Renal cortical epithelial cell (primary cell): ENCODE data around the gene ASB7. TPM values are rescaled to one million over a fixed set of nuclear protein-coding genes. Genes with fewer than 3 reads are reported as not detected.
A peak's percentile ranks its signal among the peaks of the same experiment; 100 is the strongest.

Experiments used
- DNase-seq: peaks from one replicate; pipeline ENCODE4 v3.0.0-alpha.2; 2011; ENCODE audit warnings: low read depth
- total RNA-seq: library from RNA; depleted of rRNA; stranded (reverse); fragments of >200 nt; gene quantifications from 2 replicates; pipeline ENCODE4 v1.2.3, GENCODE V29; 2014

ASB7 gene
- total RNA-seq, 1 donor from 2014 or later = 30.0 TPM

DNA sequence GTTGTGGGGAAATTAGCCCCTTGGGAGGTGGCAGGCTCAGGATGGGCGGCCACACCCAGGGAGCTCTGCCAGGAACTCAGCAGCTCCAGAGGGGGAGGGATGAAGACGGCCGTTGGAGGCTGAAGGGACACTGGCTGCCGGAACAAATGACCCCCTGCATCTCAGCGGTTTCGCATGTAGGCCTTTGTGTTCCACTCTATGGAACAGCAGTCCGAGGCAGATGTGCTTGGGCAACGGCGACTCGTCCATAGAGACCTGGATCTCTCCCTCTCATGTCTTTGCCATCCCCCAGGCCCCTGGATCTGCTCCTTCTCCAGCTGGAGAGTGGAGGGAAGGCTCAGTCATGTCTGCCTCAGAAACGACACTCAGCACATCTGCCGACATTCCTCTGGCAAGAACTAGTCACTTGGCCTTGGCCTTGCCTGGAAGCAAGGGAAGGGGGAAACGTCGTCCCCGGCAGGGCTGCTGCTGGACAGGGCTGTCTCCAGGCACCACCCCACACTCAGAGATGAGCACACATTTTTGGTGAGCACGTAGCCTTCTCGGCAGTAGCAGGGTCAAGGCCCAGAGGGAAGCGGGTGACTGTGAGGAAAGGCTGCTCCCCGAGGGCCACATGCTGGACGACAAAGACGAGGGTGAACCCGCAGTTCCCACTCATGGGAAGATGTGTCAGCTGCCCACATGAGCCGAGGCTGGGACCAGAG is 83.8 kb downstream of the ASB7 start:
- no peak for DNase-seq

DNA sequence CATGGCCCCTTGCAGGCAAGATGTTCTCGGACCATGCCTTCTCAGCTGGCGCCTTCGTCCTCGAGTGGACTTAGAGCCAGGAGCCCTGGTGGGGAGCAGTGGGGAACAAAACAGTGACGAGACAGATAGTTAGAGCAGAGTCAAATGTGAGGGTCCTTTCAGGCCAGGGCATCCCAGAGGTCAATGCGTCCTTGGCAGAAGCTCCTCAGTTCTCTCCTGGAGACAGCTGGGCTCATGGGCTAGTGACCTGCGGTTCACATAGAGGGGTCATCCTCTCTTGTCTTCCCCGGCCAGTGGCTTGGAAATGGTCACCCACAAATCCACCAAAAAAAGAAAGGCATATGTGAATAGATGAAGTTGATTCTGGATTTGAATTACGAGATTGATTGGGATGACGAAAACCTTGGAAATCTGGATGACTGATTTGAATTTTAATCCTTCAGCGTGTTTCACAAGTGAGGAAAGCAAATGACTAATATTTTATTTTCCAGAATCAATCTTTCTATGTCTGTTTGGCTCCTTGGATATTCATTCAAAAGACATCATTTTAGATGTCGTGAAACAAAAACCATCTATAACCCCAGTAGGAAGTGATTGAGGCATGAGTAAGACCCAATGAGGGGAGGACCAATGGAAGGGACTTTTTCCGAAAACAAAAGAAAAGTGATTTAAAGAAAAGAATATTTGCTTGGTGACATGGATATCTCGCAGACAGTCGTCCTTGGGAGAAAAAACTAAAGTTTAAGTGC is 84.5 kb downstream of the ASB7 start:
- DNase-seq = no peak

DNA sequence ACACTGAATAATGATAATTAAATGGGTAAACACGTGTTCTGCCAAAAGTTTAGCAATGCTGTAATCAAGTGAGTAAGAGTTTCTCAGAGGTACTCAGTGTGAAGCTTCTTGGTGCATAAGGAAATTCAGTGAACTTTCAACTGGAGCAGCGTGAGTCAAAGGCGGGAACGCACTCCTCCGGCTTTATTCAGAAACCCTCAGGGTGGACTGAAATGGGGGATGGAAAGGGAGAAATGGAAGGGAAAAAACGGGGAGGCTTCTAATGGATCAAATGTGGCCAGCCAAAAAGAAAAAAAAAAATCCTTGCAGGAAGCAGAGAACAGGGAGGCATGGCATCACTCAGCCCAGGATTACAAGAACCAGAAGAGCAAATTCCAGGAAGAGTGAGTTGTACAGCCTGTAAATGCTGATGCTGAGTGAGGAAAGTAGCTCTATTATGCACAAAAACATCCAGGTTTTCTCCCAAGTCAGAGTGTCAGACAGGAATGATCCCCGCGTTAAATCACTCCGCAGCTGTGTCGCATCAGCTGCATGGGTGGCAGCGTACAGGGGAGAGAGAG is 85.3 kb downstream of the ASB7 start:
- DNase-seq = peak; percentile 67

DNA sequence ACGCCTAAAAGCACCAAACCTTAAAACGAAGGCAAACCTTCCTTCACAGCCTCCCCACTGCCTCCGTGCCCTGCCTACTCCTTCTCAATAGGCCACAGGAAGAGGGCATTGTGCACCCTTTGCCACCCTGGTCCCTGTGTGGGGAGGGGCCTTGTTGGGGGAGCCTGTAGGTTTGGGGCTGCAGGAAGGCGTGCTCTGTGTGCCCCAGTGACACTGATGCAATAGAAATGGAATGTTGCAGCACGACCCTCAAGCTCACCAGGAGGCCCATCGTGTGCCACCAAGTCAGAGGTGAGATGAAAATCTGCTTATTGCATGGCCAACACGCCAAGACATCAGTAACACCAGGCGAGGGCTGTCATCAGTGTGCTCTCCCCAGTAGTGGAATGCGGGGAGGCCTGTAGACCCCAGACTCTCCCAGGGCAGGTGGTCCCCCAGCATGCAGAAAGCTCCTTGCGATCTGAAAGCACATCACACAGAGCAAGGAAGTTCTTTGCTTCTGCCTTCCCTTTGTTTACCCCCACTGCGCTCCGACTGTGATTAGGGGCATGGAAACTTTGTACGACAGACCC is 86.2 kb downstream of the ASB7 start:
- DNase-seq = no peak

DNA sequence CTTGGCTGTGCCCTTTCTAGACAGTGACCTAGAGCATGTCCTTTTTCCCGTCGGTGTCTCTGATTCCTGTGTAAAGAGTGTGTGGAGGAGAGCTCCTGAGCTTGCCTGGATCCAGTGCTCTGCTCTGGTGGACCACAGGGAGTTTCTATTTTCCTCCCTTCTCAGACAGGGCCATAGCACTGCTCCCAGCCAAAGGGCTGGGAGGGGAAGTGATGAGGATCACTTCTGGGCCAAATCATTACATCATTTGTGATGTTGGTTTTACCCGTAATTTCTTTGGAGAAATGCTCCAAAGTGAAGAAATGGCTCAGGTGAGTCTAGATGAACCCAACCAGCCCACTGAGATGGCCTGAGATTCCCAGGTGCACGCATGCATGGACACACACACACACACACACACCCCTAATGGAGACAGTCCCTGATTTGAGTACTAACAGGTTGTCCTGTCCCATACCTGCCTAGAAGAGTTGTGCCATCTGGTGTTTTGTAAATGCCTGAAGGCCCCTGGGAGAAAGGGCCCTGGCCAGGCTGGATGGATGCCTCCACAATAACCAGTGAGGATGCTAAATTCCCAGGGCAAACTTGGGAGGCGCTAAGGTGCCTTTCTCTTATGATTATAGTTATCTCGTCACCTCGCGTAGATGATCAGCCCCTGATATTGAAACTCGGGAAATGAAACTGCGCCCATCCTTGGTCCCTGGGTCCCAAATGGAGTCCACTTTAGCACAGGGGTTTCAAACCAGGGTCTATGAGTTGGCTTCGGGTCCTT is 86.9 kb downstream of the ASB7 start:
- DNase-seq = no peak

DNA sequence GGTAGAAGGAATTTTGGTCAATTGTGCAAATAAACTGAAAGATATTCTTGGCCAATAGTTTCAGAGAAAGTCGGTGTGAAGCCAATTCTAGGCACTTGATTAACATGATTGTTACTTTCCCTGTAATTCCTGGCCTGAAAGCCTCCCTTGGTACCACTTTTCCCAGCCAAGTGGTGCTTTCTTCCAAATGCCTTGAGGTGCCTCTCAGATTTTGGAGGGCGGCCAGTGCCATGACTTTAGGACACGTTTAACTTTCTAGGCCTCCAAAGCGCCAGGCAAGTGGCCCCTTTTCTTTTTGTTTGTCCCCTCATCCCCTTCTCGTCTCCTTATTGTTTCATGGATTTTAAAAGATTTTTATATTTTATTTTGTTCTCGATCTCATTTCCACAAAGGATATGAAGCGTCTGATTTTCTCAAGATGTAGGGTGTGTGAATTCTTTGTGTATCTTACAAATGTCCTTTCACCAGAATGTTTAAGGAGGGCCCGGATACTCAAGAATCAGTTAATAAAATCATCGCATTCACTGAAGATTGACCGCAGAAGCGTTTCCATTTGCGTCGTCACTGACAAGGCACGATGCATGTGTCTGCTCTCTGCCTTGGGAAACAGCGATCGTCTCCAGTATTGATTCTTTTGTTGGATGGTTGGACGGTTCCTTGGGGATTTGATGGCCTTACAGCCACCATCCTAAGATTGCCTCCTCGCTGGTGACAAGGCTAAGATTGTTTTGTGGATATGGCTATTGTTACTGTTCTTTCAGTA is 87.8 kb downstream of the ASB7 start:
- no peak for DNase-seq

DNA sequence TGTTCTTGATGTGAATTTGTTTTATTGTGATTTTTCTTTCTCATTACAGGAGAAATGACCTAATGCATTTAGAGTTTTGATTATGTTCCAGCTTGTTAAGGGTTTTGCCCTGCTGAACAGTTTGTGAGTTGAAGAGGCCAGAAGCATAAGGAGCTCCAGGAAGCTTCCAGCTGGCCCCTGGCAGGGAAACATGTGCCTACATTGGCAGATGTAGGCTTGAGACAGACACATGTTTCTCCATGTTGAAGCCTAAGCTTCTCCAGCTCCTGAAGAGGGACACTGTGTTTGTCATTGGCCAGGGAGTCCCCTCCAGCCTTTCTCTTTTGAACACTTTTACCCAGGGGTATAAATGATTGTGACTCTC is 88.4 kb downstream of the ASB7 start:
- DNase-seq = no peak

DNA sequence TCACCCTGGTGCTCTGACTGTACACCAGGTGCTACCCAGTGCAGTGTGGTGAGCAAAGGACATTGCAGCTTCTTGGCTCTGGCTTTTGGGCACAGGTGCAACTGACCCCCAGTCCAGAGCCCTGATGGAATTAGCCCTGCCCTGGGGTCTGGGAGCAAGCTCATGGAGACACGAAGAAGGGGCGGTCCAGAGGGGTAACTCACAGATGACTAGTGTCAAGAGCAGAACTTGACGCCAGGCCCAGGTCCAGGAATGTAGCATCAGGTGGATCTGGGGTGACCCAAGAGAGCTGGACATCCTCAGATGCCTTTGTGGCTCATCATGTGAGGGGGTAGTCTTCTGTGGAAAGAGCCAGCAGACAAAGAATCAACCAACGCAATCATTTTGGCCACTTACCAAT is 88.9 kb downstream of the ASB7 start:
- DNase-seq = no peak

DNA sequence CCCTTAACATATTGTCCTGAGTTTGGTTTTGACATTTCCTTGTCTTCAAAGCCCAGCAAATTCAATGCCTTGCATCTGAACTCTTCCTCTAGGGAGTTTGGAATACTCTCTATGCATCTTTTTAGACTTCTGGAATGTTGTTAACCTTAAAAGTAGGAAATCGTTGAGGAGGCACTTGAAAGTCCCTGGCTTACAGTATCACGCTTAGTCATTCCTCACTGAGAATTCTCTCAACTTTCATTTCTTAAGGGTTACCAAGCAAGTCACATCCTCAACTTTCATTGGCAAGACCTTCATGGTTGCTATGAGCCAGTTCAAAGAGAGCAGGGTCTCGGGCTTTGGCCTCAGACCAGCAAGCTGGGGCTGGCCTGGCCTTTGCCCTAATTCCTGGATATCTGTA is 89.9 kb downstream of the ASB7 start:
- no peak for DNase-seq

DNA sequence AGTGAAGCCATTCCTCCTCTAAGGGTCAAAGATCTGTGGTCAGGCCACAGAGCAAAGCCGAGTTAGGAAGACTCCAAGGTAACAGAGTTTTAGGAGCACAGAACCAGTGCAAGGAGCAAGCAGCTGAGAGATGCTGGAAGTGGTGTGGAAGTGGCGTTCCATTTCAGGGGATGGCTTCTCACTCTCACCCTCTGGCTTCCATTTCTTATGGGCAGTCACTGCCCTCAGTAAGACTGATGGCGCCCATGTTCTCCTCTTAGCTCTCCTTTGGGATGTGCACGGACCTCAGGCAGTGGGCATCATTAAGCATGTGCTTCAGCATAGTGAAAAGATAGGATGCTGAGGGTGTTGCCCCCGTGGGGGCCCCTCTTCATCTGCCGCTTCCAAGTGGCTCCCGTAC is 90.3 kb downstream of the ASB7 start:
- no peak for DNase-seq

DNA sequence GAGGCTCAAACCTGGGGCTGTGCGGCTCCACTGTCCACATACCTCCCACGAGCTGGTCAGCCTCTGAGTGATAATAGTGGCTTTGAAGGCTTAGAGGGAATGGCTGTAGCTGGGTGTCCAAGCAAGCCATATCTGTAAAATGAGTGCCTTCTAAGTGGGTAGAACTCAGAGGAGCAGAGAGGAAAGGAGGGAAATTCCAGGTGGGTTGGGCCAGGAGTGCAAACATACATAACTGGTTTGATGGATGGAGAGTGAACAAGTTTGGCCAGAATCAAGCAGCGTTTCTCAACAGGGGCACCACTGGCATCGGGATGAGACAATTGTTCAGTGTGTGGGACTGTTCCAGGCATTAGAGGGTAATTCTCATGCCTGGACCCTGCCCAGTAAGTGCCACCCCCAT is 91.1 kb downstream of the ASB7 start:
- no peak for DNase-seq

DNA sequence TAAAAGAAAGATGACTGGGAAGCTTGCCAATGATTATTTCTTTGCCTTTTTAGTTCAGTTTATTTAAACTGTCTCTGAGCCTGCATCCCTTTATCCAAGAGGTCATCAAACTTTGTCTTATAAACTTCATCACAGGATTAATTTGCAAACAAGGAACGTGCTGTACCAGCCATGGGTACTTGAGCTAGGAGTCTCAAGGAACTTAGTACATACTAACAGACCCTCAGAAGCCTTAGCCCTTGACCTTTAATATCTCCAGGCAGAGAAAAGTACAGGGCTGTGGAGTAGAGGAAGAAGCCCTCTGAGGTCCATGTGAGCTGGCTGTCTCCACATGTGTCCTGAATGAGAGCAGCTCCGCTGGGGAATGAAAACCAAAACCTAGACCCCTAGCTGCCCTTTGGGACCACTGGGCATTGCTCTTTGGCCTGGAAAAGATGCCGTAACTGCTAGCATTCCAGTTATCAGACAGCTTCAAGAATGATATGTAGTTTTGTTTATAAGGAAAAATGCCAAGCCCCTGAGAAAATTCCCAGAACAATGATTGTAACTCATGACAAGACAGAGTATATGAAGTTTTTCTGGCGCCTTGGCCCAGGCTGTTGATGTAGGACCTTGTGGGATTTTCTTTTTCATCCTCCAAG is 92.1 kb downstream of the ASB7 start:
- DNase-seq = no peak

DNA sequence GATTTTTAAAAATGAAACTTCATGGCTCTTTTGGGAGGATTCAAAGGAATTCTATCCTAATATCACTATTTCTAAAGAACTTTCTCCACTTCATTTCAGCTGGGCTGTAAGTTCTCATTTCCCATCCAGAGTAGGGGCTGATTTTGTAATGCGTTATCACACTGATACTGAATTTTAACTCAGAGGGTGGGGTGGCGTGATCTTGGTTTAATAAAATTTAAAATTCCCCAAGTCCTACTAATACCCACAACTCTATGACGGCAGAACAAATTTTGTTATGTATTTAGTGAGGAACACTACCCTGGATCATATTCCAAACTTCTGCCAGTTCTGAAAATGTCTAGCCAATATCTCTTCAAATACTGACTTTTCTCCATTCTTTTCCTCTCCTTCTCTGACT is 92.7 kb downstream of the ASB7 start:
- no peak for DNase-seq

DNA sequence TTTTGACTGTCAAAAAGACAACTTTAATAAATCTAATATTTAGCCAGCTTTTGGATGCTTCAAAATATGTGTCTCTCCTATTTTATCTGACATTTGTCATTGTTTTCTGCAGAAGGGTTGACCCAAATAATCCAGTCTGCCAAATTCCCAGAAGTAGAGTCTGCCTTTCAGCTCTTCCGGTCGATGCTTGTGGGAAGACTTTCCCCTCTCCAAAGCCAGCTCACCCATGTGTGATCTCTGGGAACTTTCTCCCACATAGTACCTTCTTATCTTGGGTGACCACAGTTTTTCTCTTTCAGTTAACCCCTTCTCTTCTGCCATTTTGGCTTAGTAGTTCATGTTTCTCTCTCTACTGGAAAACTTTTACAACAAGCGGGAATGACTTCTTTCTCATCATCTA is 94.1 kb downstream of the ASB7 start:
- no peak for DNase-seq

Other genes with a start within 250 kb of the ASB7 start
- gene CERS3, start 73.6 kb upstream of the ASB7 start, total RNA-seq = not detected in 2 replicates
- gene LINS1, start 405 bp upstream of the ASB7 start, total RNA-seq = 13.5 and 20.9 TPM in 2 replicates